ENCODE measurements around the gene SPINK9.
"Not testable (repeated sequence)": the region's sequence is repeated elsewhere in the genome, so short reads cannot be mapped to it uniquely, and the experiment has no call there.

Gene SPINK9

GRCh38 chr5:148312153-148312552, 23.2 kb upstream of the SPINK9 start, which contains the start of gene SPINK7:
TSS of gene SPINK7 (plus strand) at chr5:148312423. CDS start at chr5:148312484, 61 bp downstream.
- H3K4me3 ChIP-seq (ENCODE audit: low read depth, low read length), result no peak within 1 kb of the TSS
- TF ChIP-seq CTCF (IDR thresholded peaks at IDR 0.05; ENCODE audit: borderline replicate concordance, insufficient read depth, low read depth, low read length), result no peak

- H3K4me3 ChIP-seq (ENCODE audit: low read depth, low read length), result no peak overlapping the region
- TF ChIP-seq CTCF (IDR thresholded peaks at IDR 0.05; ENCODE audit: borderline replicate concordance, insufficient read depth, low read depth, low read length), result no peak
Measured at GRCh38 chr5:148314187-148314586, 21.2 kb upstream of the SPINK9 start.

- no peak overlapping the region for H3K4me3 ChIP-seq (ENCODE audit: low read depth, low read length)
- no peak for TF ChIP-seq CTCF (IDR thresholded peaks at IDR 0.05; ENCODE audit: borderline replicate concordance, insufficient read depth, low read depth, low read length)
Measured at GRCh38 chr5:148314731-148315130, 20.6 kb upstream of the SPINK9 start.

- not testable (repeated sequence) for H3K4me3 ChIP-seq (ENCODE audit: low read depth, low read length)
Measured at GRCh38 chr5:148320011-148320963, 15.1 kb upstream of the SPINK9 start.

GRCh38 chr5:148333262-148333849, 2.0 kb upstream of the SPINK9 start:
- TF ChIP-seq CTCF (IDR thresholded peaks at IDR 0.05; ENCODE audit: borderline replicate concordance, insufficient read depth, low read depth, low read length), result no peak
- no peak overlapping the region for H3K4me3 ChIP-seq (ENCODE audit: low read depth, low read length)

- no peak overlapping the region for H3K4me3 ChIP-seq (ENCODE audit: low read depth, low read length)
- no peak for TF ChIP-seq CTCF (IDR thresholded peaks at IDR 0.05; ENCODE audit: borderline replicate concordance, insufficient read depth, low read depth, low read length)
Measured at GRCh38 chr5:148336704-148337435, 1.5 kb downstream of the SPINK9 start.

- no peak overlapping the region for H3K4me3 ChIP-seq (ENCODE audit: low read depth, low read length)
- no peak for TF ChIP-seq CTCF (IDR thresholded peaks at IDR 0.05; ENCODE audit: borderline replicate concordance, insufficient read depth, low read depth, low read length)
Measured at GRCh38 chr5:148342371-148343045, 7.1 kb downstream of the SPINK9 start.

All from GM12875 (cell line).